ENCODE results near the gene TMC1.

The TMC1 gene

DNA sequence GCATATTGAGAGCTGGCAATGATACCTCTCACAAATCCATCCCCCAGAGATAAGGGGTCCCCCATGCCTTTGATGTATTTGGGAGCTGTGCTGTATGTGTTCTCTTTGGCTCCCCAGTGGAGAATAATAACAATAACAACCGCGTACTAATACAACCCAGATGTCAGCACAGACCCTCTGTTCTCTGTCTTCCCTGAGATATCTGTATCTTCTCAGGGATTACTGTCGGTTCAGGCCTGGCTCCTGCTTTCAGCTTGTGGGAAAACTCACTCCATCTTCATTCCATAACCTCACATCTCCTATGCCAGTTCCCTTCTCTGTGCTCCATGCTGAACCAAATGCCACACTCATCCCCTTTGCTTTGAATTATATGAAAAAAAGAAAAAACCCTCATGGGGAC is 76.2 kb downstream of the TMC1 start:
- H3K27ac ChIP-seq (ENCODE audit: low read length): no peak overlapping the region
- H3K27me3 ChIP-seq (ENCODE audit: low read depth, low read length): no peaks in the 10 kb centered on the region
- no peaks in the 10 kb centered on the region for H3K36me3 ChIP-seq (replicated peaks; ENCODE audit: low read depth, low read length)
- peaks cover 7% of the 10 kb centered on the region for H3K4me1 ChIP-seq (ENCODE audit: low read length)
- no peaks in the 10 kb centered on the region for H4K20me1 ChIP-seq (ENCODE audit: insufficient read depth, low read length)
- H2AFZ ChIP-seq (ENCODE audit: low read depth, low read length): no peak overlapping the region
- TF ChIP-seq, protein P1, sequence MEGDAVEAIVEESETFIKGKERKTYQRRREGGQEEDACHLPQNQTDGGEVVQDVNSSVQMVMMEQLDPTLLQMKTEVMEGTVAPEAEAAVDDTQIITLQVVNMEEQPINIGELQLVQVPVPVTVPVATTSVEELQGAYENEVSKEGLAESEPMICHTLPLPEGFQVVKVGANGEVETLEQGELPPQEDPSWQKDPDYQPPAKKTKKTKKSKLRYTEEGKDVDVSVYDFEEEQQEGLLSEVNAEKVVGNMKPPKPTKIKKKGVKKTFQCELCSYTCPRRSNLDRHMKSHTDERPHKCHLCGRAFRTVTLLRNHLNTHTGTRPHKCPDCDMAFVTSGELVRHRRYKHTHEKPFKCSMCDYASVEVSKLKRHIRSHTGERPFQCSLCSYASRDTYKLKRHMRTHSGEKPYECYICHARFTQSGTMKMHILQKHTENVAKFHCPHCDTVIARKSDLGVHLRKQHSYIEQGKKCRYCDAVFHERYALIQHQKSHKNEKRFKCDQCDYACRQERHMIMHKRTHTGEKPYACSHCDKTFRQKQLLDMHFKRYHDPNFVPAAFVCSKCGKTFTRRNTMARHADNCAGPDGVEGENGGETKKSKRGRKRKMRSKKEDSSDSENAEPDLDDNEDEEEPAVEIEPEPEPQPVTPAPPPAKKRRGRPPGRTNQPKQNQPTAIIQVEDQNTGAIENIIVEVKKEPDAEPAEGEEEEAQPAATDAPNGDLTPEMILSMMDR (IDR thresholded peaks at IDR 0.05; ENCODE audit: low read depth, low read length): no peak
- TF ChIP-seq EZH2phosphoT487 (IDR thresholded peaks at IDR 0.05; ENCODE audit: low read depth): no peak
- H3K4me2 ChIP-seq (ENCODE audit: low read length): no peak overlapping the region
- H3K9me3 ChIP-seq (ENCODE audit: insufficient read depth, low read length): no peaks in the 10 kb centered on the region
- no peak overlapping the region for H3K4me3 ChIP-seq (ENCODE audit: low read length)
- H3K79me2 ChIP-seq (ENCODE audit: low read length): no peaks in the 10 kb centered on the region
- no peak overlapping the region for H3K9ac ChIP-seq (ENCODE audit: low read length)

DNA sequence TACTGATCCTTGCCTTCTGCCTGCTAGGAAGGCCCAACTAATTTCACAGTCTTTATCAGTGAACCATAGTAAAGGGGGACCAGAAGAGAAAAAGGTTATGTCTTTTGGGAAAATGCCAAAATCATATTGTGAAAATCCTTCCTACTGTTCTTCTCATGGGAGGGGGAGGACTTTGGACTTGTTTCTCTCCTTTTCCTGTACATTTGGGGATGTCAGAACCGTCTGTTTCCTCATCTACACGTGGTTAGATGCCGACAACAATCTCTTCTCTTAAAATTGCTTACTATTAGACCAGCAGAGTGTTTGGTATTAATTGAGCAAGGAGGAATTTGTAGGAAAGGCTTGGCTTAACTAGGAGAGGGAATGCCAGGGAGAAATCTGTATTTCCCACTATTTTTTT is 77.2 kb downstream of the TMC1 start:
- H3K79me2 ChIP-seq (ENCODE audit: low read length): no peaks in the 10 kb centered on the region
- TF ChIP-seq, protein P1 (IDR thresholded peaks at IDR 0.05; ENCODE audit: low read depth, low read length): no peak
- TF ChIP-seq EZH2phosphoT487 (IDR thresholded peaks at IDR 0.05; ENCODE audit: low read depth): no peak
- H3K9ac ChIP-seq (ENCODE audit: low read length): no peak overlapping the region

DNA sequence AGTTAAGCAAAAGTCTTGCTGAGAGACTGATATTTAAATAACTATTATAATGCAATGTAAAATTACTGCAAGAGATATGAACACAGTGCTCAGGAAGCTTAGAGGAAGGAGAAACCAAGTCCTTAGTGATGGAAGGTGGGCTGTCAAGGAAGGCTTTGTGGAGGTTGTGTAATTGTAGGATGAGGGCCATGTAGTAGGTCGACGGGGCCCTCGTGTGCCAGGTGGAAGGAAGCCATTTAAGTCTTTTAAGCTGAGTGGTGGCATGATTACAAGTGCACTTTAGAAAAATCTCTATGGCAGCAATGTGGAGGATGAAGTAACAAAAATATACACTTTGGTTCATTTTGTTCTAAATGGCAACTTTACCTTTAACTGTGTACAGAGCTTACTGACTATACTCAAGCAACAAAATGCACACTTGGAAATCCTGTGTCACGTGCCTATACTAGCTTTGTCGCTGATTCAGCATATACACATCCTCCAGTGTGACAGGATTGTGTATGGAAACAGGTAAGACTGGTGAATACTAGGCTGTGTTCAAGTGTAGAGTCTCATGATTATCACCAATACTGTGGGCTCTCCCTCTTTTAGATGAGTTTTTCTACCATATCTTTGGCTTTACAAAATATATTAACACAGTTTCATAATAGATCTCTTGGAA is 78.6 kb downstream of the TMC1 start:
- Histone ChIP-seq H3K4me3 (ENCODE audit: low read length) (no peak overlapping the region), H3K4me2 (ENCODE audit: low read length) (no peak overlapping the region), H3K9me3 (ENCODE audit: insufficient read depth, low read length) (no peaks in the 10 kb centered on the region), H2AFZ (ENCODE audit: low read depth, low read length) (no peak overlapping the region), H4K20me1 (ENCODE audit: insufficient read depth, low read length) (no peaks in the 10 kb centered on the region), H3K4me1 (ENCODE audit: low read length) (peaks cover 5% of the 10 kb centered on the region; the same call in 1 of the 2 replicates), H3K79me2 (ENCODE audit: low read length) (no peaks in the 10 kb centered on the region), H3K27me3 (ENCODE audit: low read depth, low read length) (no peaks in the 10 kb centered on the region), H3K27ac (ENCODE audit: low read length) (no peak overlapping the region), H3K9ac (ENCODE audit: low read length) (no peak overlapping the region), H3K36me3 (replicated peaks; ENCODE audit: low read depth, low read length) (no peaks in the 10 kb centered on the region)
- no peak for TF ChIP-seq EZH2phosphoT487 (IDR thresholded peaks at IDR 0.05; ENCODE audit: low read depth)
- TF ChIP-seq, protein P1 (IDR thresholded peaks at IDR 0.05; ENCODE audit: low read depth, low read length): no peak

More for the DNA sequence above, 77.2 kb downstream of the TMC1 start:
- H3K27me3 ChIP-seq (ENCODE audit: low read depth, low read length): no peaks in the 10 kb centered on the region
- H2AFZ ChIP-seq (ENCODE audit: low read depth, low read length): no peak overlapping the region
- H3K4me1 ChIP-seq (ENCODE audit: low read length): peaks cover 5% of the 10 kb centered on the region; the same call in 1 of the 2 replicates
- H4K20me1 ChIP-seq (ENCODE audit: insufficient read depth, low read length): no peaks in the 10 kb centered on the region
- H3K36me3 ChIP-seq (replicated peaks; ENCODE audit: low read depth, low read length): no peaks in the 10 kb centered on the region
- H3K27ac ChIP-seq (ENCODE audit: low read length): no peak overlapping the region
- no peak overlapping the region for H3K4me2 ChIP-seq (ENCODE audit: low read length)
- H3K9me3 ChIP-seq (ENCODE audit: insufficient read depth, low read length): no peaks in the 10 kb centered on the region
- no peak overlapping the region for H3K4me3 ChIP-seq (ENCODE audit: low read length)

DNA sequence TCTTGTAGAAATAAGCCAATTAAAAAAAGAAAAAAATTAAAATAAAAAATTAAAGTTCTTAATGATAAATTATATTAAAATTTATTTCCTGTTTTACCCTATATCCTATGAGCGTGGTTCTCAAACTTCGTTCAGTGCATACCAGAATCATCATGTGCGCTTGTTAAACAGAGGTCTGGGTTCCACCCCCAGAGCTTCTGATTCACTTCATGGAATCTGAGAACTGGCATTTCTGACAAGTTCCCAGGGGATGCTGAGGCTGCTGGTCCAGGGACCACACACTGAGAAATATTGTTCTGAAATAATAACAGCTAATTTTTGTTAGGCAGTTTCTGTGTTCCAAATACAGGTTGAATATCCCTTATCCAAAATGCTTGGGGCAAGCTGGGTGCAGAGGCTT is 79.3 kb downstream of the TMC1 start:
- Histone ChIP-seq H2AFZ (ENCODE audit: low read depth, low read length) (no peak overlapping the region), H3K9ac (ENCODE audit: low read length) (no peak overlapping the region), H3K4me1 (ENCODE audit: low read length) (peaks cover 5% of the 10 kb centered on the region; the same call in 1 of the 2 replicates), H3K36me3 (replicated peaks; ENCODE audit: low read depth, low read length) (no peaks in the 10 kb centered on the region), H3K79me2 (ENCODE audit: low read length) (no peaks in the 10 kb centered on the region), H3K27ac (ENCODE audit: low read length) (no peak overlapping the region), H4K20me1 (ENCODE audit: insufficient read depth, low read length) (no peaks in the 10 kb centered on the region), H3K4me3 (ENCODE audit: low read length) (no peak overlapping the region), H3K27me3 (ENCODE audit: low read depth, low read length) (no peaks in the 10 kb centered on the region), H3K4me2 (ENCODE audit: low read length) (no peak overlapping the region), H3K9me3 (ENCODE audit: insufficient read depth, low read length) (no peaks in the 10 kb centered on the region)
- no peak for TF ChIP-seq EZH2phosphoT487 (IDR thresholded peaks at IDR 0.05; ENCODE audit: low read depth)
- TF ChIP-seq, protein P1 (IDR thresholded peaks at IDR 0.05; ENCODE audit: low read depth, low read length): no peak

Measured in OCI-LY3 (cell line).